Caki2 (cell line): Measurements from ENCODE around the gene FGF8. TPM values are rescaled to one million over a fixed set of nuclear protein-coding genes. Genes with fewer than 3 reads are reported as not detected.

Source experiments
- DNase-seq: peaks from one replicate; pipeline ENCODE4 v3.0.0-alpha.2; 2015; ENCODE audit warnings: low read depth
- in situ Hi-C: cut with HindIII; loops from 2 replicates; pipeline ENCODE4 v1.10.0; 2016; ENCODE audit warnings: low sequenced_read_pairs, low pct_unique_long_range_greater_than_20kb, mixed read lengths
- total RNA-seq: library from RNA; depleted of rRNA; stranded (reverse); fragments of >200 nt; shearing (Covaris generic); gene quantifications from 2 replicates; pipeline ENCODE4 v1.2.3, GENCODE V29; 2014; ENCODE audit warnings: low replicate concordance; rRNA removed

FGF8 gene
- total RNA-seq, 1 experiment from 2014 or later, result not detected

GRCh38 chr10:101749047-101750016 lies 26.6 kb downstream of the FGF8 start:
- in situ Hi-C loops, result no loop called here
- DNase-seq, result no peak

GRCh38 chr10:101748496-101748895 lies 27.4 kb downstream of the FGF8 start:
- in situ Hi-C loops, result no loop called here
- no peak for DNase-seq

- in situ Hi-C loops, result no loop called here
- no peak for DNase-seq
Measured at GRCh38 chr10:101745074-101745696, 30.7 kb downstream of the FGF8 start.

GRCh38 chr10:101744267-101744666 lies 31.6 kb downstream of the FGF8 start:
- in situ Hi-C loops, result no loop called here
- DNase-seq, result no peak

GRCh38 chr10:101741938-101742337 lies 34.0 kb downstream of the FGF8 start:
- in situ Hi-C loops, result no loop called here
- no peak for DNase-seq

GRCh38 chr10:101736666-101737065 lies 39.2 kb downstream of the FGF8 start:
- no peak for DNase-seq
- in situ Hi-C loops, result no loop called here

- in situ Hi-C loops, result no loop called here
- DNase-seq, result no peak
Measured at GRCh38 chr10:101732096-101732495, 43.8 kb downstream of the FGF8 start.

- in situ Hi-C loops, result no loop called here
Measured at GRCh38 chr10:101726115-101726387, 49.9 kb downstream of the FGF8 start.

GRCh38 chr10:101725296-101726114 lies 50.4 kb downstream of the FGF8 start:
- in situ Hi-C loops, result no loop called here
- DNase-seq, result no peak

More at GRCh38 chr10:101726115-101726387, 49.9 kb downstream of the FGF8 start:
- no peak for DNase-seq

GRCh38 chr10:101724446-101724845 lies 51.5 kb downstream of the FGF8 start:
- no peak for DNase-seq
- in situ Hi-C loops, result no loop called here

GRCh38 chr10:101723176-101723575 lies 52.7 kb downstream of the FGF8 start:
- in situ Hi-C loops, result no loop called here
- DNase-seq, result no peak

- in situ Hi-C loops, result no loop called here
- no peak for DNase-seq
Measured at GRCh38 chr10:101721806-101722205, 54.1 kb downstream of the FGF8 start.

GRCh38 chr10:101720606-101721230 lies 55.2 kb downstream of the FGF8 start:
- DNase-seq, result no peak
- in situ Hi-C loops, result no loop called here

Other genes starting within 250 kb of the FGF8 start
- 26.4 and 32.6 TPM in 2 replicates for gene POLL, start 187.9 kb downstream of the FGF8 start, total RNA-seq
- 72.6 and 81.5 TPM in 2 replicates for gene DPCD, start 187.8 kb downstream of the FGF8 start, total RNA-seq
- 55.7 and 72.0 TPM in 2 replicates for gene FBXW4, start 80.9 kb downstream of the FGF8 start, total RNA-seq
- gene NPM3, start 7.3 kb upstream of the FGF8 start, total RNA-seq, result 73.2 and 172 TPM in 2 replicates
- gene OGA, start 42.3 kb upstream of the FGF8 start, total RNA-seq, result 26.4 and 58.9 TPM in 2 replicates
- gene KCNIP2, start 67.7 kb upstream of the FGF8 start, total RNA-seq, result 0.20 TPM in 1 of 2 replicates, not detected in the other